ENCODE data around the gene HECTD2. TPM values are rescaled to one million over a fixed set of nuclear protein-coding genes. Genes with fewer than 3 reads are reported as not detected.

HECTD2 gene
- total and polyA plus RNA-seq, 2 of the 8 experiments (the other 6 are each of a cell fraction or from before 2014, with no cell fraction given) = 5.7 to 11.9 TPM

- peaks cover 2% of the 10 kb centered on the region; the same call in 1 of the 2 replicates for H3K23me2 ChIP-seq (ENCODE audit: low read depth, low read length)
- peaks cover 0 to 3% (median 0%) of the 10 kb centered on the region in 4 experiments; a peak in 1 of 7 replicates for H3K4me1 ChIP-seq (replicated peaks in 1 of 4; ENCODE audit: control insufficient read depth in 3 of 4, insufficient read depth in 4 of 4, low read length in 3 of 4)
- no peak overlapping the region for H3K4me3 ChIP-seq (ENCODE audit: extremely low read depth in 1 of 4, insufficient read depth in 2 of 4, low read depth in 3 of 4, low read length in 4 of 4)
- no peak overlapping the region for H3K4me2 ChIP-seq (ENCODE audit: insufficient read depth in 1 of 2, low read depth in 2 of 2, low read length in 2 of 2)
- H3K9me3 ChIP-seq (ENCODE audit: insufficient read depth in 2 of 2, low read depth in 1 of 2, low read length in 1 of 2) = no peaks in the 10 kb centered on the region
- no peak overlapping the region for H3K14ac ChIP-seq (ENCODE audit: insufficient read length)
- H4K5ac ChIP-seq (ENCODE audit: insufficient read length, low read depth, low read length) = no peak overlapping the region
- DNase-seq (ENCODE audit: low read depth in 1 of 2, low spot score in 2 of 2) (no peak), FAIRE-seq (no peak)
- no peak overlapping the region for H3K27ac ChIP-seq (ENCODE audit: low read depth, low read length)
- H3K18ac ChIP-seq (ENCODE audit: extremely low read depth, low read length) = no peak overlapping the region
- H3K79me2 ChIP-seq (ENCODE audit: control insufficient read depth in 1 of 2, insufficient read depth in 2 of 2, low read length in 2 of 2) = peaks cover 0 to 41% of the 10 kb centered on the region in 2 experiments; a peak in 2 of 4 replicates
- H2BK120ac ChIP-seq (replicated peaks; ENCODE audit: low read depth, low read length) = no peak overlapping the region
- H3K56ac ChIP-seq (replicated peaks; ENCODE audit: insufficient read length, low read depth, low read length) = no peak overlapping the region
- H4K8ac ChIP-seq (ENCODE audit: extremely low read depth, insufficient read depth, low read length) = no peak overlapping the region
- no peak overlapping the region for H3K9ac ChIP-seq (replicated peaks in 1 of 4; ENCODE audit: extremely low read depth in 1 of 4, low read depth in 3 of 4, low read length in 3 of 4)
- CTCF ChIA-PET (ENCODE audit: partially characterized antibody) = interaction anchor here (0.9 kb wide), 1 partner anchor 278 kb away, joined by 5 read pairs; no protein-coding TSS in a partner anchor
- no peaks in the 10 kb centered on the region for H3K27me3 ChIP-seq (replicated peaks in 1 of 4; ENCODE audit: control insufficient read depth in 3 of 4, extremely low read depth in 1 of 4, insufficient read depth in 3 of 4, low read length in 3 of 4)
- H2BK20ac ChIP-seq (ENCODE audit: low read length) = no peak overlapping the region
- no peak overlapping the region for H2BK12ac ChIP-seq (ENCODE audit: low read depth, low read length)
- no peaks in the 10 kb centered on the region for H3K79me1 ChIP-seq (ENCODE audit: low read depth, low read length)
- H2AFZ ChIP-seq (ENCODE audit: low read length) = no peak overlapping the region
- H4K20me1 ChIP-seq (replicated peaks in 1 of 2; ENCODE audit: control insufficient read depth in 1 of 2, insufficient read depth in 2 of 2, low read length in 2 of 2) = peaks cover 0 to 4% of the 10 kb centered on the region in 2 experiments
- no peak overlapping the region for H3K4ac ChIP-seq (replicated peaks; ENCODE audit: insufficient read length, low read depth, low read length)
- no peak overlapping the region for H3K23ac ChIP-seq (ENCODE audit: insufficient read length)
- no peak overlapping the region for H4K91ac ChIP-seq (replicated peaks; ENCODE audit: insufficient read length, low read length)
- POLR2A ChIA-PET (ENCODE audit: partially characterized antibody) = interaction anchor here (0.6 kb wide), 2 partner anchors 66 to 386 kb away, joined by 3 read pairs; no protein-coding TSS in a partner anchor
- H2BK15ac ChIP-seq (ENCODE audit: low read length) = no peak overlapping the region
- H2AK5ac ChIP-seq (ENCODE audit: low read depth, low read length) = no peak overlapping the region
- WGBS, 2 experiments (ENCODE audit: extremely low coverage in 1 of 2, insufficient coverage in 1 of 2, insufficient read length in 1 of 2, insufficient replicate concordance in 2 of 2, low coverage in 1 of 2, low lambda C conversion rate in 2 of 2, missing lambda C conversion rate in 1 of 2) = 80% methylated on average over 3 of the region's 3 CpGs; no CpG with 5 or more reads in 1 of the 2 experiments
- H2BK5ac ChIP-seq (ENCODE audit: low read depth, low read length) = no peak overlapping the region
- no peaks in the 10 kb centered on the region for H3K36me3 ChIP-seq (ENCODE audit: control insufficient read depth in 2 of 4, insufficient read depth in 4 of 4, low read length in 3 of 4)
- TF ChIP-seq CHD2 (IDR thresholded peaks at IDR 0.05; ENCODE audit: low read length) = no peak
- no peak for TF ChIP-seq CHD1 (IDR thresholded peaks at IDR 0.05; ENCODE audit: low read depth, low read length)
- TF ChIP-seq CBX5 (IDR thresholded peaks at IDR 0.05; ENCODE audit: low read depth, low read length) = no peak
- TF ChIP-seq PHF8 (conservative IDR thresholded peaks at IDR 0.05; ENCODE audit: low read depth, low read length) = no peak
- TF ChIP-seq KDM1A (IDR thresholded peaks at IDR 0.05; ENCODE audit: borderline replicate concordance, low read length) = no peak
Measured at GRCh38 chr10:91416339-91416855, 6.3 kb downstream of the HECTD2 start.

All from H1 (cell line).